Sigmoid colon (tissue), 4 donors: Measurements from ENCODE around the gene SDK1.

Source experiments
- CTCF ChIP-seq, 4 experiments: fragments of 450-650 bp in 3 of 4; fragments of 200-600 bp in 1 of 4; IDR thresholded peaks; one replicate each; pipeline ENCODE4 v1.5.1; 2016 to 2019; ENCODE audit warnings: antibody characterized with exemption in 4 of 4, mild to moderate bottlenecking in 3 of 4, moderate library complexity in 2 of 4
- POLR2A ChIP-seq, 2 donors: fragments of 450-650 bp; IDR thresholded peaks; one replicate each; pipeline ENCODE4 v1.6.1; 2016; ENCODE audit warnings: antibody characterized with exemption in 2 of 2, mild to moderate bottlenecking in 2 of 2, moderate library complexity in 2 of 2
- POLR2AphosphoS5 ChIP-seq, 4 donors: sonication (generic); formaldehyde crosslinking; IDR thresholded peaks; one replicate each; pipeline ENCODE4 v1.6.1; 2017; ENCODE audit warnings: antibody characterized with exemption in 4 of 4

GRCh38 chr7:3494947-3495346, 193.9 kb downstream of the SDK1 start:
- TF ChIP-seq CTCF (IDR thresholded peaks at IDR 0.05) (no peak), POLR2AphosphoS5 (IDR thresholded peaks at IDR 0.05) (no peak), POLR2A (IDR thresholded peaks at IDR 0.05) (no peak)
